ENCODE measurements around the gene HIGD1A. TPM values are rescaled to one million over a fixed set of nuclear protein-coding genes. Genes with fewer than 3 reads are reported as not detected.
A peak's percentile ranks its signal among the peaks of the same experiment; 100 is the strongest.

The HIGD1A gene
- total RNA-seq, 1 experiment from 2014 or later = 112 TPM

GRCh38 chr3:42750834-42751233, 53.5 kb downstream of the HIGD1A start:
- Histone ChIP-seq H3K36me3 (ENCODE audit: control insufficient read depth, insufficient read depth, low read length) (no peaks in the 10 kb centered on the region), H3K9me3 (no peaks in the 10 kb centered on the region), H3K4me1 (no peaks in the 10 kb centered on the region), H3K27me3 (replicated peaks; ENCODE audit: control insufficient read depth, insufficient read depth, low read length) (no peaks in the 10 kb centered on the region), H3K4me3 (ENCODE audit: low read depth, low read length) (no peak overlapping the region)
- H3K9me3 Mint-ChIP-seq (ENCODE audit: unreplicated experiment) = no peaks in the 10 kb centered on the region
- no peaks in the 10 kb centered on the region for H3K27me3 Mint-ChIP-seq (ENCODE audit: insufficient read depth, unreplicated experiment)
- H3K4me1 Mint-ChIP-seq (ENCODE audit: low read depth, unreplicated experiment) = no peaks in the 10 kb centered on the region
- no peak overlapping the region for H3K4me3 Mint-ChIP-seq (ENCODE audit: unreplicated experiment)
- H3K36me3 Mint-ChIP-seq (ENCODE audit: insufficient read depth, unreplicated experiment) = no peaks in the 10 kb centered on the region
- no peak for TF ChIP-seq CTCF (IDR thresholded peaks at IDR 0.05; ENCODE audit: insufficient read depth in 1 of 2, low read depth in 1 of 2, low read length in 1 of 2, severe bottlenecking in 1 of 2, unreplicated experiment in 1 of 2)
- intact Hi-C loops (cut with micrococcal nuclease; ENCODE audit: unreplicated experiment) = loop anchor here (5.0 kb wide), 1 partner anchor 169 kb away; the partner anchor contains the start of gene SEC22C
- no peak for DNase-seq
- ChIA-PET POLR2A (no interaction called here), CTCF (interaction anchor here (1.4 kb wide), 1 partner anchor 89 kb away, joined by 5 read pairs; no protein-coding TSS in a partner anchor)
- no TSS peak for BruUV-seq (replicated peaks)
- no peak overlapping the region for H3K27ac Mint-ChIP-seq (ENCODE audit: unreplicated experiment)

GRCh38 chr3:42749753-42750231, 54.5 kb downstream of the HIGD1A start:
- H3K4me1 Mint-ChIP-seq (ENCODE audit: low read depth, unreplicated experiment) = no peaks in the 10 kb centered on the region

More at GRCh38 chr3:42749753-42750231, 54.5 kb downstream of the HIGD1A start:
- Histone ChIP-seq H3K36me3 (ENCODE audit: control insufficient read depth, insufficient read depth, low read length) (no peaks in the 10 kb centered on the region), H3K27me3 (replicated peaks; ENCODE audit: control insufficient read depth, insufficient read depth, low read length) (no peaks in the 10 kb centered on the region), H3K4me3 (ENCODE audit: low read depth, low read length) (no peak overlapping the region), H3K9me3 (no peaks in the 10 kb centered on the region), H3K4me1 (no peaks in the 10 kb centered on the region)
- no TSS peak for BruUV-seq (replicated peaks)
- Mint-ChIP-seq H3K36me3 (ENCODE audit: insufficient read depth, unreplicated experiment) (no peaks in the 10 kb centered on the region), H3K27ac (ENCODE audit: unreplicated experiment) (no peak overlapping the region), H3K4me3 (ENCODE audit: unreplicated experiment) (no peak overlapping the region), H3K27me3 (ENCODE audit: insufficient read depth, unreplicated experiment) (no peaks in the 10 kb centered on the region), H3K9me3 (ENCODE audit: unreplicated experiment) (no peaks in the 10 kb centered on the region)
- intact Hi-C loops (cut with micrococcal nuclease; ENCODE audit: unreplicated experiment) = loop anchor here (5.0 kb wide), 1 partner anchor 167 kb away; the partner anchor contains the start of gene SEC22C
- DNase-seq = peak in 1 of 2 experiments; percentile 17
- POLR2A ChIA-PET = interaction anchor here (0.6 kb wide), 1 partner anchor 39 kb away, joined by 6 read pairs; no protein-coding TSS in a partner anchor
- TF ChIP-seq CTCF (IDR thresholded peaks at IDR 0.05; ENCODE audit: insufficient read depth in 1 of 2, low read depth in 1 of 2, low read length in 1 of 2, severe bottlenecking in 1 of 2, unreplicated experiment in 1 of 2) = peak; percentile 37 to 52
- CTCF ChIA-PET = interaction anchor here (0.6 to 1.4 kb wide), 4 partner anchors 90 to 172 kb away, joined by 3 to 5 read pairs (median 4); partner anchors contain the start of gene SEC22C

All from Caco-2 (cell line).